Epithelial cell of esophagus (primary cell): ENCODE data around the gene MUSK.
A peak's percentile ranks its signal among the peaks of the same experiment; 100 is the strongest.

Source experiments
- DNase-seq: peaks from one replicate; pipeline ENCODE4 v3.0.0; 2010; ENCODE audit warnings: low read depth
- H3K4me3 ChIP-seq: 2 replicates; pipeline ENCODE4 v1.5.1; 2011; ENCODE audit warnings: mild to moderate bottlenecking, low read length, control low read depth
- CTCF ChIP-seq: IDR thresholded peaks from 2 replicates; pipeline ENCODE4 v1.5.1; 2011; ENCODE audit warnings: low read depth, mild to moderate bottlenecking, low read length, control low read depth, inconsistent platforms; ENCODE audit not compliant: insufficient read depth; ENCODE audit errors: missing control alignments

Gene MUSK

GRCh38 chr9:110801426-110801825 is 132.8 kb downstream of the MUSK start:
- H3K4me3 ChIP-seq = no peak overlapping the region
- no peak for TF ChIP-seq CTCF
- DNase-seq = no peak

- no peak overlapping the region for H3K4me3 ChIP-seq
- no peak for DNase-seq
- no peak for TF ChIP-seq CTCF
Observed at GRCh38 chr9:110802416-110803035, 133.9 kb downstream of the MUSK start.

GRCh38 chr9:110807956-110808598 is 139.5 kb downstream of the MUSK start:
- TF ChIP-seq CTCF = no peak
- H3K4me3 ChIP-seq = no peak overlapping the region
- DNase-seq = no peak

- TF ChIP-seq CTCF = no peak
- no peak for DNase-seq
- no peak overlapping the region for H3K4me3 ChIP-seq
Observed at GRCh38 chr9:110808599-110808980, 140.0 kb downstream of the MUSK start.

GRCh38 chr9:110809038-110809595 is 140.5 kb downstream of the MUSK start:
- no peak overlapping the region for H3K4me3 ChIP-seq
- TF ChIP-seq CTCF = no peak
- no peak for DNase-seq

GRCh38 chr9:110810262-110810976 is 141.8 kb downstream of the MUSK start:
- peak; percentile 34 for DNase-seq

More at GRCh38 chr9:110810262-110810976, 141.8 kb downstream of the MUSK start:
- no peak for TF ChIP-seq CTCF
- no peak overlapping the region for H3K4me3 ChIP-seq
